HEK293T (cell line): Measurements from ENCODE around the gene KCTD11.

Source experiments
- CTCF ChIA-PET: fragments of 350-600 bp; formaldehyde crosslinking; extraction: SDS; loops from one replicate; lab custom pipeline; 2021; ENCODE audit warnings: antibody characterized with exemption, inconsistent platforms; lab: Yijun Ruan, JAX
- POLR2A ChIA-PET: fragments of 350-600 bp; formaldehyde crosslinking; extraction: SDS; loops from one replicate; lab custom pipeline; 2020; ENCODE audit warnings: antibody characterized with exemption, inconsistent platforms; lab: Yijun Ruan, JAX
- DNase-seq: peaks from one replicate; pipeline ENCODE4 v3.0.0; 2012; ENCODE audit warnings: mixed read lengths; ENCODE audit errors: extremely low spot score
- ARNT ChIP-seq: fragments of 450-650 bp; IDR thresholded peaks from 2 replicates; pipeline ENCODE4 v1.6.1; 2017; ENCODE audit warnings: mild to moderate bottlenecking
- BHLHE40 ChIP-seq: fragments of 450-650 bp; IDR thresholded peaks from 2 replicates; pipeline ENCODE4 v1.6.1; 2016; ENCODE audit warnings: mild to moderate bottlenecking, moderate library complexity, borderline replicate concordance
- CTBP1 ChIP-seq: fragments of 450-650 bp; IDR thresholded peaks from 2 replicates; pipeline ENCODE4 v1.6.1; 2016; ENCODE audit warnings: borderline replicate concordance
- ELF4 ChIP-seq: fragments of 450-650 bp; IDR thresholded peaks from 2 replicates; pipeline ENCODE4 v1.6.1; 2017; ENCODE audit warnings: antibody characterized with exemption
- FOXA1 ChIP-seq: fragments of 450-650 bp; IDR thresholded peaks from 2 replicates; pipeline ENCODE4 v1.6.1; 2016; ENCODE audit warnings: mild to moderate bottlenecking
- FOXK2 ChIP-seq: fragments of 450-650 bp; IDR thresholded peaks from 2 replicates; pipeline ENCODE4 v1.6.1; 2016; ENCODE audit warnings: mild to moderate bottlenecking
- FOXM1 ChIP-seq: fragments of 450-650 bp; IDR thresholded peaks from 2 replicates; pipeline ENCODE4 v1.6.1; 2017; ENCODE audit warnings: mild to moderate bottlenecking, borderline replicate concordance
- HDGF ChIP-seq: fragments of 450-650 bp; IDR thresholded peaks from 2 replicates; pipeline ENCODE4 v1.6.1; 2017; ENCODE audit warnings: antibody characterized with exemption, borderline replicate concordance
- L3MBTL2 ChIP-seq: fragments of 450-650 bp; conservative IDR thresholded peaks from 2 replicates; pipeline ENCODE4 v1.6.1; 2016; ENCODE audit warnings: mild to moderate bottlenecking
- LEF1 ChIP-seq: fragments of 450-650 bp; IDR thresholded peaks from 2 replicates; pipeline ENCODE4 v1.6.1; 2017; ENCODE audit warnings: mild to moderate bottlenecking, borderline replicate concordance
- NFRKB ChIP-seq: fragments of 450-650 bp; IDR thresholded peaks from 2 replicates; pipeline ENCODE4 v1.6.1; 2016; ENCODE audit warnings: mild to moderate bottlenecking, moderate library complexity
- PKNOX1 ChIP-seq: fragments of 450-650 bp; IDR thresholded peaks from 2 replicates; pipeline ENCODE4 v1.6.1; 2016
- SP1 ChIP-seq: fragments of 450-650 bp; IDR thresholded peaks from 2 replicates; pipeline ENCODE4 v1.6.1; 2017
- SUZ12 ChIP-seq: fragments of 450-650 bp; IDR thresholded peaks from 2 replicates; pipeline ENCODE4 v1.6.1; 2016; ENCODE audit warnings: mild to moderate bottlenecking
- TARDBP ChIP-seq: fragments of 450-650 bp; IDR thresholded peaks from 2 replicates; pipeline ENCODE4 v1.6.1; 2016
- ZNF384 ChIP-seq: fragments of 450-650 bp; IDR thresholded peaks from 2 replicates; pipeline ENCODE4 v1.6.1; 2016

The KCTD11 gene

GRCh38 chr17:7348478-7349242 is 3.3 kb upstream of the KCTD11 start:
- CTCF ChIA-PET, result interaction anchor here (1.7 kb wide), 1 partner anchor 19 kb away, joined by 5 read pairs; the partner anchor contains the start of gene NEURL4
- POLR2A ChIA-PET, result interaction anchor here (1.1 to 2.0 kb wide), 3 partner anchors 19 to 37 kb away, joined by 3 to 7 read pairs (median 7); partner anchors contain the start of gene NEURL4
- TF ChIP-seq FOXK2 (no peak), CTBP1 (no peak), ARNT (no peak), SUZ12 (no peak), ELF4 (no peak), NFRKB (no peak), TARDBP (no peak), PKNOX1 (no peak), FOXM1 (no peak), ZNF384 (no peak), SP1 (no peak), BHLHE40 (no peak), L3MBTL2 (no peak), LEF1 (no peak), FOXA1 (no peak), HDGF (no peak)
- DNase-seq, result no peak

- ChIA-PET POLR2A (interaction anchor here (0.8 to 1.2 kb wide), 2 partner anchors 23 to 208 kb away, joined by 3 to 4 read pairs; partner anchors contain the start of gene NEURL4), CTCF (no interaction called here)
- no peak for DNase-seq
- TF ChIP-seq SUZ12, result no peak
- no peak for TF ChIP-seq FOXK2
- no peak for TF ChIP-seq TARDBP
- no peak for TF ChIP-seq HDGF
- TF ChIP-seq BHLHE40, result no peak
- TF ChIP-seq PKNOX1, result no peak
- no peak for TF ChIP-seq FOXM1
- no peak for TF ChIP-seq ARNT
- TF ChIP-seq ELF4, result no peak
- TF ChIP-seq NFRKB, result no peak
- no peak for TF ChIP-seq LEF1
- TF ChIP-seq FOXA1, result no peak
- no peak for TF ChIP-seq ZNF384
- TF ChIP-seq SP1, result no peak
- TF ChIP-seq CTBP1, result no peak
- no peak for TF ChIP-seq L3MBTL2
Observed at GRCh38 chr17:7352503-7352889, 534 bp downstream of the KCTD11 start.

GRCh38 chr17:7352910-7353635 is 1.1 kb downstream of the KCTD11 start:
- CTCF ChIA-PET, result no interaction called here
- POLR2A ChIA-PET, result interaction anchor here (1.0 to 1.2 kb wide), 6 partner anchors 24 to 207 kb away, joined by 3 to 11 read pairs (median 3); partner anchors contain the start of genes NEURL4, TMEM102, TNFSF13 and ZBTB4
- no peak for DNase-seq
- TF ChIP-seq ZNF384, result no peak
- TF ChIP-seq FOXA1, result no peak
- no peak for TF ChIP-seq SP1
- TF ChIP-seq FOXK2, result no peak
- TF ChIP-seq ELF4, result no peak
- no peak for TF ChIP-seq LEF1
- TF ChIP-seq TARDBP, result no peak
- TF ChIP-seq HDGF, result no peak
- TF ChIP-seq PKNOX1, result no peak
- no peak for TF ChIP-seq NFRKB
- TF ChIP-seq ARNT, result no peak
- no peak for TF ChIP-seq BHLHE40
- no peak for TF ChIP-seq FOXM1
- no peak for TF ChIP-seq L3MBTL2
- no peak for TF ChIP-seq CTBP1
- TF ChIP-seq SUZ12, result no peak

GRCh38 chr17:7354262-7354843 is 2.4 kb downstream of the KCTD11 start:
- DNase-seq, result no peak
- POLR2A ChIA-PET, result interaction anchor here (0.7 to 2.8 kb wide), 6 partner anchors 24 to 206 kb away, joined by 3 to 14 read pairs (median 3); partner anchors contain the start of genes TMEM102 and ZBTB4
- TF ChIP-seq LEF1 (no peak), HDGF (no peak)
- CTCF ChIA-PET, result interaction anchor here (1.5 kb wide), 1 partner anchor 16 kb away, joined by 5 read pairs; no protein-coding TSS in a partner anchor

GRCh38 chr17:7355053-7355452 is 3.1 kb downstream of the KCTD11 start, which contains the start of gene TMEM95:
TMEM95 (plus strand) TSS chr17:7355156; CDS start chr17:7355205, 49 bp downstream.
- no peak for DNase-seq
- no peak for TF ChIP-seq FOXA1
- POLR2A ChIA-PET, result interaction anchor here (1.0 to 2.8 kb wide), 2 partner anchors 86 to 206 kb away, joined by 3 to 14 read pairs; no protein-coding TSS in a partner anchor
- CTCF ChIA-PET, result interaction anchor here (0.7 to 1.5 kb wide), 5 partner anchors 15 to 90 kb away, joined by 3 to 5 read pairs (median 3); partner anchors contain the start of gene CHRNB1
